Activated CD4-positive, alpha-beta T cell treated with anti-CD3 and anti-CD28 coated beads, Interleukin-2, Interleukin-4, amounts not matched to agents 100 ng/mL and 50 ng/mL, durations not matched to agents 16 hours and 8 hours (primary cell): ENCODE measurements around the gene BBS1.
"Not testable (repeated sequence)": the region's sequence is repeated elsewhere in the genome, so short reads cannot be mapped to it uniquely, and the experiment has no call there.

ENCODE experiments used
- DNase-seq: peaks from one replicate; pipeline ENCODE4 v3.0.0-alpha.2; 2020; ENCODE audit warnings: low spot score

BBS1 gene

DNA sequence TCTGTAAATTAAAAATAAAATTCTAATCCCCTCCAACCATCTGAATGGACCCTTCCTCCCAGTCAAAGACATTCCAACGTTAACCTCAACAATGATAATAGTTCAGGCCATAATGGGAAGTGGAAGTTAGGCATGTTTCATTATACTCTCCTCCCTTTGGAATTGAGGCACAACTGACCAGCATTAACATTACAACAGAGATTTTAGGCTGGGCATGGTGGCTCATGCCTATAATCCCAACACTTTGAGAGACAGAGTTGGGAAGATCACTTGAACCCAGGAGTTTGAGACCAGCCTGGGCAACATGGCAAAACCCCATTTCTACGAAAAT, 60.4 kb downstream of the BBS1 start:
- no peak for DNase-seq

- peak; percentile 65 for DNase-seq
Measured at GRCh38 chr11:66579017-66579606, 68.7 kb downstream of the BBS1 start.

DNA sequence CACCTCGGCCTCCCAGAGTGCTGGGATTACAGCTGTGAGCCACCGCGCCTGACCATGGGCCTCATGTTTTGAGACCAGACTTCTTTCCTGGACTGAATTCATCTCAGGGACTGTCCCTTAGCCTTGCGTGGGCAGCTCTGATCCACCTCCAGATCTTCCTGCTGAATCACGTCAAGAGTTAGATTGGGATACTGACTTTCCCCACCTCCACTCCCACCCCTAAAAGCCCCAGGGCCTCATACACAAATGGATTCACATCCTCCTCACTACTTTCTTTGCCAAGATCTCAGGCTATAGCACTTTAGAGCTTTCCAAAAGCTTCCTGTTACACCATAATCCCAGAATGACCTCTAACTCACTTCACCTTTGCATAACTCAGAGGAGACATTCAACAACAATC, 70.4 kb downstream of the BBS1 start:
- DNase-seq, result no peak

- no peak for DNase-seq
Measured at GRCh38 chr11:66581261-66581660, 70.8 kb downstream of the BBS1 start.

GRCh38 chr11:66582565-66583147, 72.2 kb downstream of the BBS1 start:
- not testable (repeated sequence) for DNase-seq
